Bronchial epithelial cell (primary cell): ENCODE results near the gene LAMC1. TPM values are rescaled to one million over a fixed set of nuclear protein-coding genes. Genes with fewer than 3 reads are reported as not detected.

Source experiments
- DNase-seq: peaks from one replicate; pipeline ENCODE4 v3.0.0-alpha.2; 2010; ENCODE audit warnings: low read depth
- FAIRE-seq: peaks from 2 replicates; lab custom pipeline; 2011; peaks lifted over from hg19 to GRCh38; lab: Jason Lieb, UNC
- H3K27me3 ChIP-seq: 2 replicates; pipeline ENCODE4 v1.5.1; 2011; ENCODE audit warnings: low read length; ENCODE audit not compliant: control insufficient read depth, insufficient read depth
- H3K36me3 ChIP-seq: 2 replicates; pipeline ENCODE4 v1.5.1; 2011; ENCODE audit warnings: low read length; ENCODE audit not compliant: control insufficient read depth, insufficient read depth
- H3K4me3 ChIP-seq: 2 replicates; pipeline ENCODE4 v1.5.1; 2011; ENCODE audit warnings: mild to moderate bottlenecking, low read depth, low read length, control low read depth
- CTCF ChIP-seq: IDR thresholded peaks from 2 replicates; pipeline ENCODE4 v1.5.1; 2011; ENCODE audit warnings: mild to moderate bottlenecking, moderate library complexity, low read length, control low read depth, inconsistent platforms; ENCODE audit not compliant: insufficient read depth, severe bottlenecking
- total RNA-seq: library from RNA; depleted of rRNA; stranded (reverse); fragments of >200 nt; gene quantifications from 2 replicates; pipeline ENCODE4 v1.2.1, GENCODE V29; 2014

The LAMC1 gene
- total RNA-seq, 1 donor from 2014 or later = 219 TPM

- TF ChIP-seq CTCF = no peak
- DNase-seq (peak; percentile 96), FAIRE-seq (no peak)
- Histone ChIP-seq H3K27me3 (no peaks in the 10 kb centered on the region), H3K4me3 (no peak overlapping the region), H3K36me3 (no peaks in the 10 kb centered on the region)
Measured at GRCh38 chr1:183164340-183164739, 141.1 kb downstream of the LAMC1 start.

GRCh38 chr1:183164963-183165362, 141.7 kb downstream of the LAMC1 start:
- FAIRE-seq = no peak
- TF ChIP-seq CTCF = no peak
- Histone ChIP-seq H3K36me3 (no peaks in the 10 kb centered on the region), H3K27me3 (no peaks in the 10 kb centered on the region), H3K4me3 (no peak overlapping the region)
- peak; percentile 98 for DNase-seq

- FAIRE-seq (no peak), DNase-seq (peak; percentile 60)
- H3K27me3 ChIP-seq = no peaks in the 10 kb centered on the region
- TF ChIP-seq CTCF = no peak
- no peaks in the 10 kb centered on the region for H3K36me3 ChIP-seq
- no peak overlapping the region for H3K4me3 ChIP-seq
Measured at GRCh38 chr1:183165456-183165855, 142.2 kb downstream of the LAMC1 start.

- no peak overlapping the region for H3K4me3 ChIP-seq
- DNase-seq = no peak
- H3K36me3 ChIP-seq = no peaks in the 10 kb centered on the region
- no peak for TF ChIP-seq CTCF
- H3K27me3 ChIP-seq = no peaks in the 10 kb centered on the region
- no peak for FAIRE-seq
Measured at GRCh38 chr1:183166454-183166853, 143.2 kb downstream of the LAMC1 start.

GRCh38 chr1:183167676-183168075, 144.5 kb downstream of the LAMC1 start:
- TF ChIP-seq CTCF = no peak
- Histone ChIP-seq H3K4me3 (no peak overlapping the region), H3K27me3 (no peaks in the 10 kb centered on the region), H3K36me3 (no peaks in the 10 kb centered on the region)
- DNase-seq (no peak), FAIRE-seq (no peak)

- no peaks in the 10 kb centered on the region for H3K27me3 ChIP-seq
- TF ChIP-seq CTCF = no peak
- no peak overlapping the region for H3K4me3 ChIP-seq
- no peaks in the 10 kb centered on the region for H3K36me3 ChIP-seq
- no peak for FAIRE-seq
- no peak for DNase-seq
Measured at GRCh38 chr1:183168308-183168707, 145.1 kb downstream of the LAMC1 start.
